Naive thymus-derived CD4-positive, alpha-beta T cell (primary cell): ENCODE data around the gene EFHD1. TPM values are rescaled to one million over a fixed set of nuclear protein-coding genes. Genes with fewer than 3 reads are reported as not detected.
A peak's percentile ranks its signal among the peaks of the same experiment; 100 is the strongest.

ENCODE experiments used
- ATAC-seq: fragments of 150-1000 bp; cut with Tn5 transposase; 2 replicates; pipeline ENCODE4 v1.10.0; 2021; ENCODE audit warnings: mild to moderate bottlenecking, moderate library complexity
- CTCF ChIA-PET: fragments of 350-600 bp; sonication (Branson Sonifier 250); formaldehyde crosslinking; loops from one replicate; lab custom pipeline; 2021; ENCODE audit warnings: antibody characterized with exemption; lab: Charles Lee
- POLR2A ChIA-PET: fragments of 350-600 bp; sonication (Branson Sonifier 250); formaldehyde crosslinking; loops from one replicate; lab custom pipeline; 2021; ENCODE audit warnings: antibody characterized with exemption, inconsistent platforms; lab: Charles Lee
- DNase-seq, 9 donors: peaks; one replicate each; pipeline versions ENCODE4 v3.0.0 to v3.0.0-alpha.2; 2020 to 2022; ENCODE audit warnings: mixed read lengths in 1 of 9
- H3K27ac ChIP-seq: one replicate; pipeline ENCODE4 v1.7.0; 2013; ENCODE audit warnings: mild to moderate bottlenecking, low read depth, low read length, moderate library complexity
- H3K27me3 ChIP-seq, 2 donors: one replicate each; pipeline ENCODE4 v1.7.0; 2013; ENCODE audit warnings: low read length in 2 of 2, mild to moderate bottlenecking in 2 of 2, moderate library complexity in 2 of 2; ENCODE audit not compliant: control insufficient read depth in 2 of 2, insufficient read depth in 2 of 2
- H3K36me3 ChIP-seq, 3 experiments: 1 replicate in 2 of 3; 2 replicates in 1 of 3; pipeline ENCODE4 v1.7.0; 2013; ENCODE audit warnings: low read length in 3 of 3, mild to moderate bottlenecking in 3 of 3, moderate library complexity in 1 of 3; ENCODE audit not compliant: insufficient read depth in 3 of 3, control insufficient read depth in 2 of 3
- H3K4me1 ChIP-seq, 2 donors: one replicate each; pipeline ENCODE4 v1.7.0; 2013; ENCODE audit warnings: low read length in 2 of 2, mild to moderate bottlenecking in 2 of 2, moderate library complexity in 1 of 2; ENCODE audit not compliant: control insufficient read depth in 2 of 2, insufficient read depth in 2 of 2
- H3K4me3 ChIP-seq: 2 replicates; pipeline ENCODE4 v1.7.0; 2013; ENCODE audit warnings: mild to moderate bottlenecking, low read length
- H3K9me3 ChIP-seq, 3 experiments: 1 replicate in 2 of 3; 2 replicates in 1 of 3; pipeline ENCODE4 v1.7.0; 2013; ENCODE audit warnings: low read length in 3 of 3; ENCODE audit not compliant: control insufficient read depth in 2 of 3
- H3K27ac Mint-ChIP-seq, 9 donors: one replicate each; pipeline ENCODE4 v1.8.0; 2020 to 2022; ENCODE audit warnings: mixed read lengths in 9 of 9, mild to moderate bottlenecking in 8 of 9, moderate library complexity in 5 of 9, inconsistent platforms in 2 of 9
- H3K27me3 Mint-ChIP-seq, 5 donors: one replicate each; pipeline ENCODE4 v1.8.0; 2021 to 2022; ENCODE audit warnings: mixed read lengths in 5 of 5, mild to moderate bottlenecking in 1 of 5
- H3K36me3 Mint-ChIP-seq, 5 donors: one replicate each; pipeline ENCODE4 v1.8.0; 2020 to 2022; ENCODE audit warnings: mixed read lengths in 5 of 5, mild to moderate bottlenecking in 3 of 5, inconsistent platforms in 1 of 5
- H3K4me1 Mint-ChIP-seq, 7 donors: one replicate each; pipeline ENCODE4 v1.8.0; 2020 to 2022; ENCODE audit warnings: mixed read lengths in 7 of 7, mild to moderate bottlenecking in 3 of 7, inconsistent platforms in 1 of 7
- H3K4me3 Mint-ChIP-seq, 10 donors: one replicate each; pipeline ENCODE4 v1.8.0; 2020 to 2022; ENCODE audit warnings: mild to moderate bottlenecking in 10 of 10, mixed read lengths in 10 of 10, moderate library complexity in 6 of 10, inconsistent platforms in 2 of 10
- H3K9me3 Mint-ChIP-seq, 11 donors: one replicate each; pipeline ENCODE4 v1.8.0; 2020 to 2022; ENCODE audit warnings: mixed read lengths in 11 of 11, mild to moderate bottlenecking in 4 of 11, inconsistent platforms in 1 of 11, moderate library complexity in 1 of 11
- intact Hi-C, 2 donors: fragments of 100-400 bp; cut with micrococcal nuclease; formaldehyde crosslinking; loops; one replicate each; pipeline ENCODE4 v1.15.1; 2023
- polyA plus RNA-seq, 2 donors: library from polyadenylated mRNA; unstranded; fragments of 300-500 nt; fragmentation: Illumina TruSeq; gene quantifications; one replicate each; pipeline ENCODE4 v1.2.3, GENCODE V29; 2021
- total RNA-seq, 6 experiments: library from RNA in 5 of 6; stranded (reverse) in 5 of 6; gene quantifications; 1 replicate in 5 of 6; 2 replicates in 1 of 6; pipeline ENCODE4 v1.2.3 and lab custom pipeline; 2021 to 2026

EFHD1 gene
- total and polyA plus RNA-seq, 7 experiments from 2014 or later: 0.70 to 4.4 (median 2.2) TPM

DNA sequence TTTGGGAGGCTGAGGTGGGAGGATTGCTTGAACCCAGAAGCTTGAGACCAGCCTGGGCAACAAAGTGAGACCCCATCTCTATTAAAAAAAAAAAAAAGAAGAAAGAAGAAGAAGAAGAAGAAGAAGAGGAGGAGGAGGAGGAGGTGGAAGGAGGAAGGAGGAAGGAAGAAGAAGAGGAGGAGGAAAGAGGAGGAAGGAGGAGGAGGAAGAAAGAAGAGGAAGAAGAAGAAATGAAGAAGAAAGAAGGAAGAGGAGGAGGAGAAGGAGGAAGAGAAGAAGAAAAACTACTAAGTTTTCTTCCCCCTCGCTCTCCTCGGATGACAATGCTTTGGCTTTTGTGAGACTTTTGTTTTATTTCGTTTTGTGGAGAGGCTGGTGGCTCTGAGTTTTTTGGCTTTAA, 30.1 kb upstream of the EFHD1 start:
- no peaks in the 10 kb centered on the region for H3K36me3 Mint-ChIP-seq
- H3K9me3 Mint-ChIP-seq: no peaks in the 10 kb centered on the region
- ATAC-seq: no peak
- Histone ChIP-seq H3K4me1 (peaks cover 0 to 7% of the 10 kb centered on the region in 2 donors), H3K27ac (no peak overlapping the region), H3K27me3 (no peaks in the 10 kb centered on the region), H3K9me3 (no peaks in the 10 kb centered on the region), H3K4me3 (no peak overlapping the region), H3K36me3 (no peaks in the 10 kb centered on the region)
- peaks cover 0 to 11% (median 0%) of the 10 kb centered on the region in 5 donors for H3K27me3 Mint-ChIP-seq
- H3K4me3 Mint-ChIP-seq: no peak overlapping the region
- CTCF ChIA-PET: no interaction called here
- H3K27ac Mint-ChIP-seq: no peak overlapping the region
- POLR2A ChIA-PET: no interaction called here
- H3K4me1 Mint-ChIP-seq: peaks cover 0 to 11% (median 7%) of the 10 kb centered on the region in 7 donors
- DNase-seq: no peak
- intact Hi-C loops: loop anchor here in 1 of 2 donors (10.0 kb wide), 1 partner anchor 462 kb away; the partner anchor contains the start of gene INPP5D

DNA sequence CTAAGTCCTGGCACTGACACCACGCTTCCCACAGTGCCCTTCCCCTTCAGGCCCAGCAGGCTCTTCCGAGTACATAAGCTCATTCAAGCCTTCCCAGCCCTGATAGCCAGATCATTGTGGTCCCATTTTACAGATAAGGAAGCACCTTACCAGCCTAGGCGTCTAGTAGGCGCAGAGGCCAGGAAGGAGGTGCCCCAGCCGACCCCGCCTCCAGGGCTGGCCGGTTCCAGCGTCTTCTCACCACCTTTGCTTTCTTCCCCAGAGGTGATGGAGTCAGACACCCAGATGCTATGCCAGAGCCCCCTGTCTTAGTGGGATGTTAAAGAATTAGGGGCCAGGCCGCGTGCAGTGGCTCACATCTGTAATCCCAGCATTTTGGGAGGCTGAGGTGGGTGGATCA, 28.9 kb upstream of the EFHD1 start:
- ChIA-PET POLR2A (interaction anchor here (0.6 kb wide), 1 partner anchor 7 kb away, joined by 3 read pairs; no protein-coding TSS in a partner anchor), CTCF (interaction anchor here (0.9 kb wide), 1 partner anchor 163 kb away, joined by 3 read pairs; no protein-coding TSS in a partner anchor)
- no peaks in the 10 kb centered on the region for H3K27me3 ChIP-seq
- no peaks in the 10 kb centered on the region for H3K36me3 Mint-ChIP-seq
- H3K27ac Mint-ChIP-seq: peak overlapping the region in 2 of 9 donors; percentile 3 to 28
- H3K4me3 Mint-ChIP-seq: no peak overlapping the region
- no peak overlapping the region for H3K4me3 ChIP-seq
- ATAC-seq: no peak
- no peaks in the 10 kb centered on the region for H3K36me3 ChIP-seq
- peaks cover 0 to 7% of the 10 kb centered on the region in 2 donors for H3K4me1 ChIP-seq
- H3K9me3 ChIP-seq: no peaks in the 10 kb centered on the region
- intact Hi-C loops: loop anchor here in 1 of 2 donors (10.0 kb wide), 1 partner anchor 460 kb away; the partner anchor contains the start of gene INPP5D
- peaks cover 0 to 11% (median 0%) of the 10 kb centered on the region in 5 donors for H3K27me3 Mint-ChIP-seq
- no peak for DNase-seq
- peaks cover 0 to 11% (median 7%) of the 10 kb centered on the region in 7 donors for H3K4me1 Mint-ChIP-seq
- no peaks in the 10 kb centered on the region for H3K9me3 Mint-ChIP-seq
- no peak overlapping the region for H3K27ac ChIP-seq

DNA sequence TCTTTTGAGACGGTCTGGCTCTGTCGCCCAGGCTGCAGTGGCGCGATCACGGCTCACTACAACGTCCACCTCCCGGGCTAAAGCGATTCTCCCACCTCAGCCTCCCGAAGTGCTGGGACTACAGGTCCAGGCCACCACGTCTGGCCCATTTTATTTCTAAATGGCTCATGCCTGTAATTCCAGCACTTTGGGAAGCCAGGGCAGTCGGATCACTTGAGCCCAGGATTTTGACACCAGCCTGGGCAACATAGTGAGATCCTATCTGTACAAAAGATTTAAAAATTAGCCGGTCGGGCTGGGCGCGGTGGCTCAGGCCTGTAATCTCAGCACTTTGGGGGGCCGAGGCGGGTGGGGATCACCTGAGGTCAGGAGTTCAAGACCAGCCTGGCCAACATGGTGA, 26.4 kb upstream of the EFHD1 start:
- Histone ChIP-seq H3K27ac (no peak overlapping the region), H3K4me3 (no peak overlapping the region), H3K9me3 (no peaks in the 10 kb centered on the region), H3K4me1 (peaks cover 0 to 7% of the 10 kb centered on the region in 2 donors), H3K27me3 (no peaks in the 10 kb centered on the region), H3K36me3 (no peaks in the 10 kb centered on the region)
- no peaks in the 10 kb centered on the region for H3K9me3 Mint-ChIP-seq
- peaks cover 0 to 11% (median 0%) of the 10 kb centered on the region in 5 donors for H3K27me3 Mint-ChIP-seq
- intact Hi-C loops: loop anchor here (2.0 to 10.0 kb wide), 7 partner anchors 55 to 1104 kb away; partner anchors contain the start of genes EIF4E2 (in 2 of the 2), INPP5D (in 2 of the 2), TIGD1 (in 2 of the 2) and GIGYF2 (in 1 of the 2)
- ChIA-PET CTCF (interaction anchor here (0.6 to 0.7 kb wide), 3 partner anchors 32 to 1104 kb away, joined by 4 to 8 read pairs (median 5); no protein-coding TSS in a partner anchor), POLR2A (no interaction called here)
- H3K4me3 Mint-ChIP-seq: no peak overlapping the region
- DNase-seq (no peak), ATAC-seq (no peak)
- H3K36me3 Mint-ChIP-seq: no peaks in the 10 kb centered on the region
- peaks cover 0 to 11% (median 7%) of the 10 kb centered on the region in 7 donors for H3K4me1 Mint-ChIP-seq
- no peak overlapping the region for H3K27ac Mint-ChIP-seq

DNA sequence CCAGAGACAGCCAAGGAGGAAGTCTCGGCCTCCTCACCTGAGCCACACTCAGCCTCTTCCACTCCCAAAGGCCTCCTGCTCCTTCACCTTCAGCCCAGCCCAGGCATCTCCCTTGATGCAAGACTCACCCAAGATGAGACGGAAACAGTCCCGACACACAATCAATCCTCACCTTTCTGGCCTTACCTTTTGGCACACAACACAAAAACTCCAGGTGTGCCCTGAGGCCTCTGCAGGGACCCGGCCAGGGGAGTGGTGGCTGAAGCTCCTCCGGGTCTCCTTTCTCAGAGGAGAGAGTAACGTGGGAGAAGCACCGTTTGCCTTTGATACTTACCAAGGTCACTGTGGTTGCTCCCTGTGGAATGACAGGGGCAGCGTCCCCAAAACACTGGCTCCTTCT, 23.8 kb upstream of the EFHD1 start:
- no peaks in the 10 kb centered on the region for H3K36me3 Mint-ChIP-seq
- peaks cover 0 to under 1% (median 0%) of the 10 kb centered on the region in 5 donors for H3K27me3 Mint-ChIP-seq
- DNase-seq (no peak), ATAC-seq (no peak)
- ChIA-PET POLR2A (no interaction called here), CTCF (interaction anchor here (1.6 kb wide), 1 partner anchor 10 kb away, joined by 3 read pairs; no protein-coding TSS in a partner anchor)
- H3K4me3 Mint-ChIP-seq: no peak overlapping the region
- no peaks in the 10 kb centered on the region for H3K9me3 Mint-ChIP-seq
- no peak overlapping the region for H3K27ac Mint-ChIP-seq
- H3K9me3 ChIP-seq: no peaks in the 10 kb centered on the region
- no peak overlapping the region for H3K27ac ChIP-seq
- intact Hi-C loops: loop anchor here (5.0 to 10.0 kb wide), 3 partner anchors 57 to 455 kb away; partner anchors contain the start of genes EIF4E2 (in 1 of the 2), GIGYF2 (in 1 of the 2), INPP5D (in 1 of the 2) and TIGD1 (in 1 of the 2)
- H3K27me3 ChIP-seq: no peaks in the 10 kb centered on the region
- no peaks in the 10 kb centered on the region for H3K36me3 ChIP-seq
- peaks cover 0 to 11% (median 7%) of the 10 kb centered on the region in 7 donors for H3K4me1 Mint-ChIP-seq
- H3K4me3 ChIP-seq: no peak overlapping the region
- H3K4me1 ChIP-seq: peaks cover 0 to 7% of the 10 kb centered on the region in 2 donors

DNA sequence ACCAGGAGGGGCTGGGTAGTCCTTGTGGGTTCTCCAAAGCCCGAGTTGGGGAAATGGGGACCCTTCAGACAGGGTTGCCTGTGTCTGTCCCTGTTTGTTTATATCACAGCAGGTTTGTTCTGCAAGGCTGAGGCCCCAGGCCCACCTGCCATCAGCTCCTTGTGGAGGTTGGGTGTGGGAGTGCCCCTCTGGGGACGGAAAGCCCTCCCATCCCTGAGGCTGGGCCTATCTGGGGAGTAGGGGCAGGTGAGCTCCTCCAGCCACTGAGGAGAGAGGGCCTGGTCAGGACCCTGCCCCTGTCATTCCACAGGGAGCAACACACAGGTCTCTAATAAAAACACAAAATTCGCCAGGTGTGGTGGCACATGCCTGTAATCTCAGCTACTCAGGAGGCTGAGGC, 23.3 kb upstream of the EFHD1 start:
- Mint-ChIP-seq H3K4me3 (no peak overlapping the region), H3K9me3 (no peaks in the 10 kb centered on the region)

DNA sequence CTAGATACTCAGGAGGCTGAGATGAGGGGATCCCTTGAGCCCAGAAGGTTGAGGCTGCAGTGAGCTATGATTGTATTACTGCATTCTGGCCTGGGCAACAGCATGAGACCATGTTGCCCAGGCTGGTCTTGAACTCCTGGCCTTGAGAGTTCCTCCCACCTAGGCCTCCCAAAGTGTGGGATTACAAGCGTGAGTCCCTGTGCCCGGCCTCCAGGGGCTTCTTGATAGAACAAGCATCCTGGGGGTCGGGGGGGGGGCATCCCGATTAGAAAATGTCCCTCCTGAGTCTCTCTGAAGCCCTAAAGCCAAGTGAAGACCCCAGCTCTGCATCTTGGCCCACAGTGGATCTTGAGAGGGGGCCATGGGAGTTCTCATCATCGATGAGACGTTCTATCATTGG, 22.3 kb upstream of the EFHD1 start:
- ATAC-seq: no peak
- H3K9me3 Mint-ChIP-seq: no peaks in the 10 kb centered on the region
- DNase-seq: no peak
- POLR2A ChIA-PET: no interaction called here
- Histone ChIP-seq H3K27me3 (no peaks in the 10 kb centered on the region), H3K36me3 (no peaks in the 10 kb centered on the region), H3K27ac (no peak overlapping the region), H3K9me3 (no peaks in the 10 kb centered on the region), H3K4me1 (peaks cover 0 to 5% of the 10 kb centered on the region in 2 donors), H3K4me3 (no peak overlapping the region)
- no peaks in the 10 kb centered on the region for H3K27me3 Mint-ChIP-seq
- CTCF ChIA-PET: interaction anchor here (1.6 kb wide), 1 partner anchor 9 kb away, joined by 3 read pairs; no protein-coding TSS in a partner anchor
- peaks cover 0 to 4% (median 3%) of the 10 kb centered on the region in 7 donors for H3K4me1 Mint-ChIP-seq
- H3K36me3 Mint-ChIP-seq: no peaks in the 10 kb centered on the region
- no peak overlapping the region for H3K27ac Mint-ChIP-seq
- intact Hi-C loops: loop anchor here in 1 of 2 donors (1.0 kb wide), 3 partner anchors 58 to 640 kb away; partner anchors contain the start of genes ATG16L1 and GIGYF2
- H3K4me3 Mint-ChIP-seq: no peak overlapping the region

More for the DNA sequence above, 23.3 kb upstream of the EFHD1 start:
- no peaks in the 10 kb centered on the region for H3K36me3 Mint-ChIP-seq
- no peak overlapping the region for H3K27ac ChIP-seq
- no peaks in the 10 kb centered on the region for H3K27me3 ChIP-seq
- intact Hi-C loops: no loop called here
- H3K4me1 Mint-ChIP-seq: peaks cover 0 to 11% (median 7%) of the 10 kb centered on the region in 7 donors
- no peak overlapping the region for H3K27ac Mint-ChIP-seq
- ChIA-PET CTCF (interaction anchor here (1.6 kb wide), 1 partner anchor 10 kb away, joined by 3 read pairs; no protein-coding TSS in a partner anchor), POLR2A (no interaction called here)
- no peaks in the 10 kb centered on the region for H3K9me3 ChIP-seq
- H3K4me1 ChIP-seq: peaks cover 0 to 7% of the 10 kb centered on the region in 2 donors
- H3K4me3 ChIP-seq: no peak overlapping the region
- no peak for ATAC-seq
- no peaks in the 10 kb centered on the region for H3K27me3 Mint-ChIP-seq
- no peaks in the 10 kb centered on the region for H3K36me3 ChIP-seq
- DNase-seq: no peak
